Measurements from ENCODE around the gene PTCH2.
"Not testable (repeated sequence)": the region's sequence is repeated elsewhere in the genome, so short reads cannot be mapped to it uniquely, and the experiment has no call there.

The PTCH2 gene

GRCh38 chr1:44805311-44806024 lies 37.6 kb downstream of the PTCH2 start:
- no peak for DNase-seq

GRCh38 chr1:44803312-44804095 lies 39.5 kb downstream of the PTCH2 start:
- peak in 4 of 56 donors; percentile 13 to 38 (median 20) for DNase-seq

- DNase-seq = no peak
Observed at GRCh38 chr1:44803062-44803311, 40.1 kb downstream of the PTCH2 start.

DNA sequence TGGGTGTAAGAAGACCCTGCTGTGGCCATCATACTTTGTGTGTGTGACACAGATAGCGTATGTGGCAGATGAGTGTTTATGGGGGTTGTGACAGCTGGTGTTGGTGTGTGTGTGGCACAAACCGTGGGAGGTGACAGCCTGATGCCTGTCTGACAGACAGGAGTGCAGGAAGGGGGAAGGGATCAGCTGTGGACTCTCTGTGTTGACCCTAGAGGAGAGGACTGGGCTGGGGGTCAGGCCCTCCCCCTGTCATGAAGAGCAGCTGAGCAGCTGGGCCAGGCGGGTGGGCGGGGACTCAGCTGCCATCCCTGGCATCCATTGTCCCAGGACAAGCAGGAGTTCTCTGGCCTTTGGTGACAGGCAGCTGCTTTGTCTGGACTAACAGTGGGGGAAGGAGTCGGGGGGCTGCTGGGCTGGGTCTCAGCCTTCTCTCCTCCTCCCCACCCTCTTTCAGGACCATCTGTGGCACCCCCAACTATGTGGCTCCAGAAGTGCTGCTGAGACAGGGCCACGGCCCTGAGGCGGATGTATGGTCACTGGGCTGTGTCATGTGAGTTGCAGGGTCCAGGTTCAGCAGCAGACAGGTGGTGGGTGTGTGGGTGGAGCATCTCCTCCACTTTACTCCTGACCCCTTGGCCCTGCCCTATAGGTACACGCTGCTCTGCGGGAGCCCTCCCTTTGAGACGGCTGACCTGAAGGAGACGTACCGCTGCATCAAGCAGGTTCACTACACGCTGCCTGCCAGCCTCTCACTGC lies 40.6 kb downstream of the PTCH2 start:
- DNase-seq = peak in 33 of 56 donors; percentile 22 to 77 (median 52)

- DNase-seq = peak in 18 of 56 donors; percentile 15 to 65 (median 51)
Observed at GRCh38 chr1:44801491-44802305, 41.4 kb downstream of the PTCH2 start.

- DNase-seq = peak; percentile 85 to 100 (median 98)
Observed at GRCh38 chr1:44799770-44800584, 43.1 kb downstream of the PTCH2 start, which contains the start of gene PLK3. TSS of gene PLK3 (plus strand) at chr1:44800377. CDS start at chr1:44800464, 87 bp downstream.

- DNase-seq = no peak
Observed at GRCh38 chr1:44798481-44799365, 44.3 kb downstream of the PTCH2 start.

- not testable (repeated sequence) for DNase-seq
Observed at GRCh38 chr1:44797886-44798285, 45.2 kb downstream of the PTCH2 start.

DNA sequence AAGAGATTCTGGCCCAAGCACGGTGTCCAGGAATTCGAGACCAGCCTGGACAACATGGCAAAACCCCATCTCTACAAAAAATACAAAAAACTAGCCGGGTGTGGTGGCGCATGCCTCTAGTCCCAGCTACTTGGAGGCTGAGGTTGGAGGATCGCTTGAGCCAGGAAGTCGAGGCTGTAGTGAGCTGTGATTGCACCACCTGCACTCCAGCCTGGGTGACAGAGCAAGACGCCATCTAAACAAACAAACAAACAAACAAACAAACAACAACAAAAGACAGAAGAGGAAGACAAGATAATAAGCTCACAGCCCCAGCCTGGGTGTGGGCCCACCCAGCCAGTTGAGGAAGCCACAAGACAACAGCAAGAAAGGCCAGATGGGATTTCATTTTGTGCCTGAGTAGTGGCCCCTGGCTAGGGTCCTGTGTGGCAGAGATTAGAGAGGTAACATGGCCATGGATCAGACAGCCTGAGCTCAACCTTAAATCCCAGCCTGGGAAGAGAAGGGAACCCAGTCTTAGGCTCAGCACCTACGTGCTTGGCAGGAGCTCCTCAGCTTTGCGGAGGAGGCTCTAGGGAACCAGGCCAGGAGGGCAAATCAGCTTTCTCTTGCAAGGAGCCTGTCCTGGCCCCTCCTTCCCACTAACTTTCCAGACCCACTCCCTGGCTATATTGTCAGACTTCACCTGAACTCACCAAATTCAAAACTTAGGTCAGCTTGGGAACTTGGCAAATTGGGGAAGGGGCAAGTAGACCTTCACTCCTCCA lies 50.1 kb downstream of the PTCH2 start:
- DNase-seq = no peak

- no peak for DNase-seq
Observed at GRCh38 chr1:44790968-44791801, 51.9 kb downstream of the PTCH2 start.

DNA sequence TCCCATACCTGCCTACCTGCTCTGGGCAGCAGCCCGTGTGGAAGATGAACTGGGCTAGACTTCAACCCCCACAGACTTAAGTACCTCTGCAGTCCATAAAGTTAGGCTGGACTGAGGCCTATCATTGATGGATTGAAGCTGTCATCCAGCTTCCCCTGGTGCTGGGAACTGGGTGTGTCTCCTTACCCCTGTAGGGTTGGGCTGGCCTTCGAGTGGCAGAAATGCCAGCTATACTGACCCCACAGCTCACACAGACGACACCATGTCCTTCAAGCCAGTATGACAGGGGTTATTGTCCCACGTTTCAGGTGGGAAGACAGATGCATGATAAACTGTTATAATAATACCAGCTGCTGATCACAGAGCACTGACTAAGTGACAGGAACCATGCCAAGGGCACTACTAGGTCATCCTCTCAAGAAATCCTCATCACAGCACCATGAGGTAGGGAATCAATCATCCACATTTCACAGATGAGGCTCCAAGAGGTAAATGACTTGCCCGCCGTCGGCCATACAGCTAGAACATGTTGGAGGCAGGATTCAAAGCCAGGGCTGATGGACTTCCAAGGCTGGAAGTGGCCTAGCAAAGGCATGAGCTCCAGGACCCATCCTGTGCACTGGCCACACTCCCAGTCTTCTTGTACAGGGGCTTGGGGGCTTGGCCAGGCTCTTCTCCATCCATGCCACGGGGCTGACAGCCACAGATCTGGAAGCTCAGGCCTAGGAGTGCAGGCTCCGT lies 54.8 kb downstream of the PTCH2 start, which contains the start of gene BEST4:
TSS of gene BEST4 (minus strand) at position 51 of the 741 bp plus-strand sequence. CDS start 465 bp downstream, outside the sequence.
- DNase-seq = no peak

DNA sequence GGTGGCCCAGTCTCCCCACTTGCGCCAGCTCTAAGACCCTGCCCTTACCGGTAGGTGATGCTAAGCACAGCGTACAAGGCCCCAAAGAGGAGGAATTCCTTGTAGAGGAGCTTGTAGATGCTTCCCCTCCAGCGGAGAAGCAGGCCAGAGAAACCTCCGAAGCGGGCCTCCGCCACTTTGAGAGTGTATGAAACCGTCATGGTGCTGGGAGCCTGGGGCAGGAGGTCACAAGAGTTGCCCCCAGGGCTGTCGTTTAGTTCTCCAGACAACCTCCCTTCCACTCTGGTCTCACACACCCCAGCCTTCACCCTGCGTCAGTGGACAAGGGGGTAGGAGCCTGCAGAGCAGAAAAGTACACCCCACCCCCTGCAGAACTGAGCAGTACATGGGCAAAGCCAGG lies 55.5 kb downstream of the PTCH2 start:
- no peak for DNase-seq

GRCh38 chr1:44786841-44787426 lies 56.1 kb downstream of the PTCH2 start:
- no peak for DNase-seq

DNA sequence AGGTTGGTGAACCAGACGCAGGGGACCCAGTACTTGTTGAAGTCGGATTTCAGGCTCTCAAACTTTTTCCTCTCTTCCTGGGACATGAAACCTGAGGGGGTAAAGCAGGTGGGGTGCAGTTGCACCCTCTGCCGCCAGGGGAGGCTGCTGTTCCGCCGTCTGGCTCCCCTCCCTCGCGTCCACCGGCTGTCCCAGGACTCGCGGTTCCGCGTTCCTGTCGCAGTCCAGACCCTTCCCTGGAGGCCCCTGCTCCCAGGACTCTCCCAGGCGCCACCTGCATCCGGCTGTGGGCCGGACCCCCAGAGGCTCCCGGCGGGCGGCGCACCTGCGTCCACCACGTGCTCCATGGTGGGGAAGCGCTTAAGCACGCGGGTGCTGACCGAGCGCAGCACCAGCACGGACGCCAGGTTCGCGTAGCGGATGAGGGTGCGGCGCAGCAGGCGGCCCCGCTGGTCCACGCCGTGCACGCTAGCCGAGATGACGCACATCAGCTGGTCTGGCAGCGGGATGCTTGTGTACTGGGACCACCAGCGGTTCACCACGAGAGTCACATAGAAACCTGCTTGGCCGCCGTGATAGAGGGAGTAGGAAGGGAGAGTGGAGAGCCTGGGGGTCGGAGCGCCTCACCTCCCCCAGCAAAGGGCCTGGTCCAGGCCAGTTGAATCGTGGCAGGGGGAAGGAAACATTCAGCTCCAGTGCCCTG lies 56.8 kb downstream of the PTCH2 start:
- peak in 16 of 56 donors; percentile 9 to 60 (median 22) for DNase-seq

DNA sequence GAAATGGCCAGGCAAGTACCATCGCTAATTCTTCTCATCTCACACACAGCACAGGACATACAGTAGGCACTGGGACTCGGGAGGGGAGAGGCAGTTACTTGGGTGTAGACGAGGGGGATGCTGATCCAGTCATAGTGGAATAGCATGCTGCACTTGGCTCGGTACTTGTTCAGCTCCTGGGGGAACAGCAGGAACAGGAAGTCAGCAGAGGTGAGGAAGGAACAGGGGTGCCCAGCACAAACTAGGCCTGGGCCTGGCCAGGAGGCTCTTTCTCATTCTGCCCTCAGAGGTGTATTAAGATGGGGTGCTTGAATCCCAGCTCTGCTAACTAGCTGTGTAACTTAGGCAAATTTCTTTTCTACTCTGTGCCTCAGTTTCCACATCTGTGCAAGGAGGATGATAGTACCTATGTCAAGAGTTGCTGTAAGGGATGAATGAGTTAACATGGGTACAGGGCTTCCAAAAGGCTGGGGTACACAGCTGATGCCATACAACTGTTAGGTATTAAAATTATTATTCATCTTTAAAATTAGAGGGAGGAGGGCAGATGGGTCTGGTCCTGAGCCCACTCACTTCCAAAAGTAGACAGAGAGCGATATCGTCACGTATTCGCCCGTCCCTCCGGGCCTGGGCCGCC lies 57.4 kb downstream of the PTCH2 start:
- no peak for DNase-seq

All from nucleus accumbens (tissue), 56 donors.